Spleen (tissue), 7 donors: Measurements from ENCODE around the gene CATSPER4.

ENCODE experiments used
- POLR2A ChIP-seq, 3 donors: fragments of 450-650 bp; IDR thresholded peaks; one replicate each; pipeline ENCODE4 v1.5.1; 2017; ENCODE audit warnings: antibody characterized with exemption in 3 of 3, mild to moderate bottlenecking in 1 of 3
- TF ChIP-seq, protein P1 (sequence below), 11 experiments: fragments of 200-600 bp in 7 of 11; fragments of 450-650 bp in 4 of 11; sonication (generic) in 4 of 11; IDR thresholded peaks in 8 of 11; conservative IDR thresholded peaks in 3 of 11; 1 replicate in 7 of 11; 2 replicates in 4 of 11; pipeline versions ENCODE4 v1.4.0 to v1.8.0; 2016 to 2021; ENCODE audit warnings: antibody characterized with exemption in 11 of 11, inconsistent platforms in 4 of 11, mild to moderate bottlenecking in 1 of 11
- donor health status: DM: no; HTN: no; CAD: no; lungs with moderate emphysema.
- donor health status: DM: no; HTN: no; CAD: no.
- donor health status: DM: no; HTN: no; CAD: no.

DNA sequence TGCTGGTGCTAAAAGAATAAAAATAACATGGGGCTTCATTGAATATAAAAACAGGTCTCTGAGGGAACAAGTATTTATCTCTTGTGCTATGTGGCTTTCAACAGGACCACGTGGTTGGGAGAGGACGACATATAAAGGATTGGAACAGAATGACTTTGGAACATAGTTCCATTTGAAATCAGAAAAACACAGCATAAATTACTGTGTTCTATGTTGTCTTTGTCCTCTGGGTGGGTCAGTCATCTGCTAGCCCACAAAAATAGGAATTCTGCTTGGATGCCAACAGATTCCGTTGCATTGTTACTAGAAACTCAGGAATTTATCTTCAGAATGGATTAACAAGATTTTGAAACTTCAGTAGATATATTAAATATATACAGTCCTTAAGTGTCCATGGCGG is 49.5 kb downstream of the CATSPER4 start:
- TF ChIP-seq, protein P1, sequence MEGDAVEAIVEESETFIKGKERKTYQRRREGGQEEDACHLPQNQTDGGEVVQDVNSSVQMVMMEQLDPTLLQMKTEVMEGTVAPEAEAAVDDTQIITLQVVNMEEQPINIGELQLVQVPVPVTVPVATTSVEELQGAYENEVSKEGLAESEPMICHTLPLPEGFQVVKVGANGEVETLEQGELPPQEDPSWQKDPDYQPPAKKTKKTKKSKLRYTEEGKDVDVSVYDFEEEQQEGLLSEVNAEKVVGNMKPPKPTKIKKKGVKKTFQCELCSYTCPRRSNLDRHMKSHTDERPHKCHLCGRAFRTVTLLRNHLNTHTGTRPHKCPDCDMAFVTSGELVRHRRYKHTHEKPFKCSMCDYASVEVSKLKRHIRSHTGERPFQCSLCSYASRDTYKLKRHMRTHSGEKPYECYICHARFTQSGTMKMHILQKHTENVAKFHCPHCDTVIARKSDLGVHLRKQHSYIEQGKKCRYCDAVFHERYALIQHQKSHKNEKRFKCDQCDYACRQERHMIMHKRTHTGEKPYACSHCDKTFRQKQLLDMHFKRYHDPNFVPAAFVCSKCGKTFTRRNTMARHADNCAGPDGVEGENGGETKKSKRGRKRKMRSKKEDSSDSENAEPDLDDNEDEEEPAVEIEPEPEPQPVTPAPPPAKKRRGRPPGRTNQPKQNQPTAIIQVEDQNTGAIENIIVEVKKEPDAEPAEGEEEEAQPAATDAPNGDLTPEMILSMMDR (IDR thresholded peaks at IDR 0.05 in 8 of 11, conservative IDR thresholded peaks at IDR 0.05 in 3 of 11) = no peak
- TF ChIP-seq POLR2A (IDR thresholded peaks at IDR 0.05) = no peak
